GM20431 (cell line): Measurements from ENCODE around the gene MEMO1.
"Not testable (repeated sequence)": the region's sequence is repeated elsewhere in the genome, so short reads cannot be mapped to it uniquely, and the experiment has no call there.

Experiments
- in situ Hi-C: fragments of 300-500 bp; cut with MseI, MboI; formaldehyde crosslinking; loops from one replicate; pipeline ENCODE4 v1.15.0; 2020; ENCODE audit warnings: low sequenced_read_pairs; ENCODE audit not compliant: unreplicated experiment

MEMO1 gene

DNA sequence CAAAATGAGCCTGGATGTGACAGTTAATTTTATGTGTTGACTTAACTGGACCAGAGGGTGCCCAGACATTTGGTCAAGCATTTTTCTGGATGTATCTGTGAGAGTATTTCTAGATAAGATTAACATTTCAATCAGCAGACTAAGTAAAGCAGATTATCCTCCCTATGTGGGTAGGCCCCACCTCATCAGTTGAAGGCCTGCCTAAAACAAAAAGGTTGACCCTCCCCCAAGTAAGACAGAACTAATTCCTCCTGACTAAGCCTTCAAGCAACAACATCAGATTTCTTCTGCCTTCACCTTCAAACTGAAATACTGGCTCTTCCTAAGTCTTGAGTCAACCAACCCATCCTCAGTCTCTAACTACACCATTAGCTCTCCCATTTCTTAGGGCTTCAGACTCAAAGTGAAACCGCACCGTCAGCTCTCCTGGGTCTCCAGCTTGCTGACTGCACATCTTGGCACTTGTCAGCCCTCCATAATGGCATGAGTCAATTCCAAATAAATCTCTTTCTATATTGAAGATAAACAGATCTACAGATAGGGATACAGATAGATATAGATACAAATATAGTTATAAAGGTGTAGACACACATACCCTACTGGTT lies 47.9 kb downstream of the MEMO1 start:
- in situ Hi-C loops: no loop called here

DNA sequence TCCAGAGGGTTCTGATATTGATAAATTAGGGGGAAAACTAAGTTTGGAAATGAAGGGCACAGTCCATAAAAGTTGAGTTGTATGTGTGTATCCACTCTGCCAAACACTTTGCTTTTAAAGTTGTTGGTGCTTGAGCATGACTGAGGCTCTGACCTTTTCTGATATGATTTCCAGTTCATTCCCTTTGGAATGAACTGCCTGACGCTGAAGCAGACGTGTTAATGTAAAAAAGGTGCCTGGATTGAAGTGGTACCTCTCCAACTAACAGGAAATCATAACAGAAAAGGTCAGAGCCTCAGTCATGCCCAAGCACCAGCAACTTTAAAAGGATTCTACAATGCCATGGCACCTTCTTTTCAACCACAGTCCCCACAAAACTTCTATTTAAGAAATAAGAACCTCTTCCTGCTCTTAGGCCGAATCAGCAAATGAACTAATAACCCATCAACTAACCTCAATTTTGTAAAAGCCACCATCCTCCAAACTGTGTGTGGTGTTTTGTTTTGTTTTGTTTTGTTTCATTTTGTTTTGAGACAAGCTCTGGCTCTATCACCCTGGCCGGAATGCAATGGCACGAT lies 52.6 kb downstream of the MEMO1 start:
- in situ Hi-C loops: no loop called here

DNA sequence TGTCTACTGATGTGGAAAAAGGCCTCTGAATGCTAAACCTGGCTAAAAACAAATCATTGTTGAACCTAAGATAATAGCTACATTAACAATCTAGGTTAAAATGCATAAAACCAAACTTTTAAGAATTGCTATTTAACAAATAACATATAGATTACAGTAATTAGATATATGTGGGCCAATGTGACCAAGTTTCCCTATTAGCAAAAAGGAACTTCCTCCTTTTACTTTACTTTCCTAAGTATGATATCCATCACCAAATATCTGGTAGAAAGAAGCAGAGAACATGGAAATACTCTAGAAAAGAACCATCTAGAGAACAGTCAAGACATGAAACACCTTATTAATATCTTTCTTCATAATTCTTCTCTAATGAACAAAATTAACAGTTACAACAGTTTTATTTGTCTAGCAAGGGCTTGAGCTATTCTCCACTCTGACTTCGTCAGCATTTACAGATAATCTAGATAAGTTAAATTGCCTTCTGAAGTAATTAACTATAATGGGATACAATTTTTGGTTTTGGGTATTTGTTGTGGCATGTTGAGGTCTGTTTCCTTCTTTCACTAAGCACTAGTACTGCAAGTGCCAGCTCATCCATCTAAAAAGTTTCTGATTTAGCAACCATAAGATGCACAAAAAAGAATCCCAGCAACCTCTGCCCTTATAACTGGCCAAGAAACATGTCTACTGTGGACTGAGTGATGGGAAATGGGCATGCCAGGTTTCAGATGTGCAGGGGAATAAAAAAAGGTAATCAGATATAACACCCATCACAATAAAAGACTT lies 53.3 kb downstream of the MEMO1 start:
- in situ Hi-C loops: no loop called here

DNA sequence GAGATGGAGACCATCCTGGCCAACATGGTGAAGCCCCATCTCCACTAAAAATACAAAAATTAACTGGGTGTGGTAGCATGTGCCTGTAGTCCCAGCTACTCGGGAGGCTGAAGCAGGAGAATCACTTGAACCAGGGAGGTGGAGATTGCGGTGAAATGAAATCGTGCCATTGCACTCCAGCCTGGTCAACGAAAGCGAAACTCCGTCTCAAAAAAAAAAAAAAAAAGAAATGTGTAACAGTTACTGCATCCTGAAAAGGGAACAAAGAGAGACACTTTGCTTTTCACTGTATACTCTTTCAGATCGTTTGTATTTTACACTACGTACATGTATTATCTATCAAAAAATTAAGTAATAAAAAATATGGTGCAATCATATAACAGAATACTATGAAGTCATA lies 53.9 kb downstream of the MEMO1 start:
- in situ Hi-C loops: not testable (repeated sequence)

DNA sequence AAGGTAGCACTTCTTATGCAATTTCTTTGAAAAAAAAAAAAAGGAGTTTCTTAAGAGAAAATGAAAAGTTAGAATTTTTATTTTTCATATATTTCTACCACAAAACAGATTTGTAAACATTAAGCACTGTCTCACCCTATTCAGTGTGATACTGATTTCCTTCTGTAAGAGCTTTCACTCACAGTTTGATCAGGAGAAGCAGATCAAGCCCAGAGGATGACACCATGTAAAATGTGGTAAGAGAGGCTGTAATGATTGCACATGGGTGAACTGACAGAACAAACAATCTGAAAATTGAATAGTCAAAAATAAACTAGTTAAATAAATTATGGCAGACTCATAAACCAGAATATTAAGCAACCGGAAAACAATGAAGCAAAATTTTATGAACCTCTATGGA lies 54.5 kb downstream of the MEMO1 start:
- in situ Hi-C loops: no loop called here

DNA sequence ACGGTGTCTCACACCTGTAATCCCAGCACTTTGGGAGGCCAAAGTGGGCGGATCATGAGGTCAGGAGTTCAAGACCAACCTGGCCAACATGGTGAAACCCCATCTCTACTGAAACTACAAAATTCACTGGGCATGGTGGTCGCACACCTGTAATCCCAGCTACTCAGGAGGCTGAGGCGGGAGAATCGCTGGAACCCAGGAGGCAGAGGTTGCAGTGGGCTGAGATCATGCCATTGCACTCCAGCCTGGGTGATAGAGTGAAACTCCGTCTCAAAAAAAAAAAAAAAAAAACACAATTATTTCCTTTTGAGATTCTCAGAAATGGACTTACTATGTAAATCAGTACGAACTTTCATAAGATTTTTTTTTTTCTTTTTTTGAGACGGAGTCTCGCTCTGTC lies 57.7 kb downstream of the MEMO1 start:
- in situ Hi-C loops: not testable (repeated sequence)

DNA sequence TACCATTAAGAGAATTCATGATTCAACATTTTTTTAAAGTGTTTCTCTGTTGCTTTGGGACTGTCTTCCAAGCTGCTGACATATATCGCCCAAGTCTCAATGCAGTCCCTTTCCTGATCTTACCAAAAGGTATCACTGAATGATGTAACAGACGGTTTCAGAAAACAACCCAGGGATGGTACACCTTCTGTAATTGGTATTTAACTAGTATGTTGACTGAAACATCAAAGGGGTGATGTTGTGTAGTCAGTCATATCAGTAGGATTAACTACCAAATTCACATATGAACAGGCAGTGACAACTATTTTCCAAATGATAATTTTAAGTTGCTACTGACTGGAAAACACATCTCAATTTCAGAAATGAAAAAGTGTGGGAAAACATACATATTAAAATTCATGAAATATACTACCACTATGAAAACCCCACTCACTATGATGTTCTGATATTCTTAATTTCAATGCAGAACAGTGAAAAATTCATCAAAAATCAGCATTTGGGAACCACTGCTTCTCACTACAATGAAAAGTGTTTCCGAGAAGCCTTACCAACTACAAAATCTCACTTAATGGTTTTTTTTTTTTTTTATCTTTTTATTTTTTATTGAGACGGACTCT lies 59.8 kb downstream of the MEMO1 start:
- in situ Hi-C loops: no loop called here

DNA sequence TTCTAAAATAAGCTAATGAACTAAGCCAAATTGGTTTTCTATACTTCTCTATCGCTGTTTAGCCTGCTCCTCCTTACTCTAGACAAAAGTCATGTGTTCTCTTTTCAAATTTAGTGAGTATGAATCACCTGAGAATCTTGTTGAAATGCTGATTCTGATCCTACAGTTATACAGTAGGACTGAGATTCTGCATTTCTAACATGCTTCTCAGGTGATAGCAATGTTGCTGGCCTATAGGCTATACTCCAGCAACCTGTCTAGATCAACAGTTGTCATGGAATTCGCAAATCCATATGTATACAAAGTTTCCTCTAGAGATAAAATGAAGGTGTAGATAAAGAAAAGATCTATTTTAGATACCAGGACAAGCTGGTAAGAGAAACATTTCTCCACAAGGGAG lies 62.9 kb downstream of the MEMO1 start:
- in situ Hi-C loops: no loop called here

DNA sequence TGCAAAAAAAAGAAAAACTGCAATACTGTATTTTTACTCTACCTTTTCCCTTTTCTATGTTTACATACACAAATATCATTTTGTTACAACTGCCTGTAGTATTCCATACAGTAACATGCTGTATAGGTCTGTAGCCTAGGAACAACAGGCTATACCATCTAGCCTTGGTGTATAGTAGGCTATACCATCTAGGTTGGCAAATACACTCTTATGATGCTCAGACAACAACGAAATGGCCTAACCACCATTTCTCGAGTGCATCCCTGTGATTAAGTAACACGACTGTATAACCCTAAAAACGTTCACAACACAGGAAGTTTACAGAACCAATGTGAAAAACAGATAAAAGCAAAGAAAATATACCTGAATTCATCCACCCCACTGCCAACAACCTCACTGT lies 64.0 kb downstream of the MEMO1 start:
- in situ Hi-C loops: no loop called here

DNA sequence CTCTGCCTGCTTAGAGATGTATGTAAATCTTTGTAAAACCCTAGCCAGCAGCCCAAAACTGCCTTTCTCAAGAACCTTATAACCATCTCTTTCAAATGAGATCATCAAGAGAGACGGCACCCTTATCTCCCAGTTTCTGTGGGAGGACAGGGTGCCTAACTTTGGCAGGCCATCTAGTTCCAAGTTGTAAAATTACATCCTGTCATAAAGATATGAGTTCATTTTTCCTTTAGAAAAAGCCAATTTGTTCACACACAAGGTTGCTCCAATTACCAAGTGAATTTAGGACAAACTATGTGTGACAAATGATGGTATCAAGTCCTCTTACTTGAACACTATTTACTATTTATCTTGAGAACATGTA lies 65.3 kb downstream of the MEMO1 start:
- in situ Hi-C loops: no loop called here

DNA sequence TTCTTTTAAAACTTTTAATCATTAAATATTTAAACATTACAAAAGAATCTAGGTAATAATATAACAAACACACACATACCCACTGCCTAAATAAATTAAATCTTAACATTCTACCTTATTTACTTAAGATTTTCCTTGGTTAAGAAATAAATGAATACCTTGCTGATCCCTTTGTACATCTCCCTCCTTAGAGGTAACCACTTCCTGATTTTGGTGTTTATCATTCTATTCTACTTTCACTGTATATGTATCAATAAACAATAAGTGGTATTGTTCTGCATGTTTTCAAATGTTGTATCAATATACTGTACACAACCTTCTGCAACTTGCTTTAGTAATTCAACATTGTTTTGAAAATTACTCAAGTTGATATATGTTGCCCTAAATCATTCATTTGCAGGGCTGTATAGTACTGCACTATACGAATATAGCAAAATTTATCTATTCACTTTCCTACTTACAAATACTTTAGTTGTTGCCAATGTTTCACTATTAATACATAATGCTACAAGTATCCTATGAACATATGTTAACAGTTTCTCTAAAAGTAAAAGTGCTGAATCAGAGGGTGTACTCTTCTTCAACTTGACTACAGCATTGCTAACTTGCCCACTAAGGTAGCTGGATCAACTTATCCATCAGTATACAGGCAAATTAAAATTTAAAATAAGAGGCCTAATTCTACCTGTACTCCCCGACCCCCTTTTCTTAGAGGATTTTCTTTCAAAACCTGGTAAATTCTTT lies 65.8 kb downstream of the MEMO1 start:
- in situ Hi-C loops: no loop called here

DNA sequence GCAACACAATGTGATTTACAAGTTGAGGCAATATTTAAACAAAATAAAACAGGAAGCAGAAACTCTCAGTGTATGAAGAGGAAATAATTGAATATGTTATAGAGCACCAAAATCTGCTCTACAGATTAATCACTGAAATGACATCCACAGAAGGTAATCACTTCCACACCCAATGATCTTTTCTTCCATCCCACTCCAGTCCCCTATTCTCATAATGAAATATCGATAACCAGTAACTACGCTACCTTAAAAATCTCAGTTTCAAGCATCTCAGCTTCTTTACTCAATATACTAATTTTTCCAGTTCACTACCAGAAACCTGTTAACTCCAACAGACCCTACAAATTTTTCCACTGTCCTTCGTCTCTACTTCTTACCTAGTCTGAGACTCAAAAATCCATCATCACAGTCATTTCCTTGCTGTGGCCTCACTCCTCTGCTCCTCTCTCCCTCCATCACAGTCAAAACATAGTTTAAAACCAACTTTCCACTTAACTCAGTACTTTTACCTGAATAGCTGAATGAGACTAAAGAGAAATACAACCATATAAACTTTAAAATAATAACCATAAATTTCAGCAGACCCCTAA lies 67.1 kb downstream of the MEMO1 start:
- in situ Hi-C loops: no loop called here

DNA sequence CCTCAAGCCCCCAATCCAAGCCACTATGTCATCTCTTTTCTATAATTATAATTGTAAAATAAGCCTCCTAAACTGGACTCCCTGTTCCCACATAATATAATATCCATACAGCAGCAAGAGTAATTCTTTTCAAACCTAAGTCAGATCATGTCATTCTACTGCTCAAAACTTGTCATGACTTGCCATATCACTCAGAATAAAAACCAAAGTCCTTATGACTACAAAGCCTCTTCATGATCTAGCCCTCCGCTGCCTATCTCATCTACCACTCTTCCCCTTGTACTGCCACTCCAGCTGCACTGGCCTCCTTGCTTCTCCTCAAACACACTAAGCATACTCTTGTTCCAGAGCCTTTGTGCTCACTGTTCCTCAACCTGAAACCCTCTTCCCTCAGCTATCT lies 69.9 kb downstream of the MEMO1 start:
- in situ Hi-C loops: no loop called here

DNA sequence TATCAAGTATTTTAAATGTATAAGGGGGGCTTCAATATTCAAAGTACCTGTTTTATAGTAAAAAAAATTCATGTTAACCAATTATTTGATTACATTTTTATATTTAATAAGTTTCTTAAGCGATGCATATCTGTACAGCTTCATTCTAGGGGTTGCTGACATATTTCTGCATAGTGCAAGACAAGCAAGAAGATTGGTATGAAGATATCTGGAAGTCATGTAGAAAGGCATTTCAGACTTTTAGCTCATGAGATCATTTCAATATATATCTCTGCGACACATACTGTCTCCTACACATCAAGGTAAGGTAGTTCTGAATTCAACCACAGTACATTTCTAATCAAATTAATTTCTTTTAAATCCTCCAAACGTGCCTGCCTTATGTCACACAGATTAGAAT lies 73.1 kb downstream of the MEMO1 start:
- in situ Hi-C loops: no loop called here

DNA sequence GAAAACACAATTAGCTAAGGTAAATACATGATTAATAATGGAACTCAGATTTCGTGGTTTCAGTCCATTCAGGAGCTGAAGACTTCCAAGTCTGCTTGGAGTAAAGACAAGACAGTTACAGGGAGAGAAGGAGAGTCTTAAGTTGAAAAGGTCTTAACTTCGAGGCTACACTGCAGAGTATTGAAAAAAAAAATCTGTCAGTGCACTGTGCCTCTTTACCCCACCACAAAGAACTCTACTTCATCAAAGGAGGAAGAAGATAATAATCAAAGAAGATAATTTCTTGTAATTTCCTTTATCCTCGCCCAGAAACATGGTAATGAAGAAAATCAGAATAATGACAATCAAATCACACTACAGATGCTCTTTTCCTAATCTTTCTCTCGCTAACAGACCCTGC lies 75.4 kb downstream of the MEMO1 start:
- in situ Hi-C loops: no loop called here

DNA sequence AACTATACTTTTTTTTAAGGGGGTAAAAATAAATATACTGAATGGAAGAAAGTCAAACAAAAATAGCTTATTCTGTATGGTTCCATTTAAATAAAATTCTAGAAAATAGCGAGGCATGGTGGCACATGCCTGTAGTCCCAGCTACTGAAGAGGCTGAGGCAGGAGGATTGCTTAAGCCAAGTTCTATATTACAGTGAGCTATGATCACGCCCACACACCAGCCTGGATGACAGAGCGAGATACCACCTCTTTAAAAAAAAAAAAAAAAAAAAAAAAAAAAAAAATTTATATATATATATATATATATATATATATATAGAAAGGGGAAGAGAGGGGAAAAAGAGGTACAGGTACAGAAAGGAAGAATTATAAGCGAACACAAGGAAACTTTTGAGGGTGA lies 77.7 kb downstream of the MEMO1 start:
- in situ Hi-C loops: no loop called here

DNA sequence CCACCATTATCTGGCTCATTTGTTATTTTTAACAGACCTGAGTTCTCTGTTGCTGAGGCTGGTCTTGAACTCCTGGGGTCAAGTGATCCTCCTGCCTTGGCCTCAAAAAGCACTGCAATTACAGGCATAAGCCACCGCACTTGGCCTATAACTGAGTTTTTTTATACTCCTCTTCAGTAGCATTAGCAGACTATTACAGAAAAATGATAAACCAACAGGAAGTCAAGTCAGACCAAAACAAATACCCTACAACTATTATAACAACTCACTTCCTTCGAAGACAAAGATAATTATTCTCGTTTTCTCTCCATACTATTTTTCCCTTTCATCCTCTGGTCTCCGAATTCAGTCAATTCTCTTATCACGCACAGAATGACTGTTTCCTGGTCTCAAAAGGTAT lies 78.2 kb downstream of the MEMO1 start:
- in situ Hi-C loops: no loop called here

DNA sequence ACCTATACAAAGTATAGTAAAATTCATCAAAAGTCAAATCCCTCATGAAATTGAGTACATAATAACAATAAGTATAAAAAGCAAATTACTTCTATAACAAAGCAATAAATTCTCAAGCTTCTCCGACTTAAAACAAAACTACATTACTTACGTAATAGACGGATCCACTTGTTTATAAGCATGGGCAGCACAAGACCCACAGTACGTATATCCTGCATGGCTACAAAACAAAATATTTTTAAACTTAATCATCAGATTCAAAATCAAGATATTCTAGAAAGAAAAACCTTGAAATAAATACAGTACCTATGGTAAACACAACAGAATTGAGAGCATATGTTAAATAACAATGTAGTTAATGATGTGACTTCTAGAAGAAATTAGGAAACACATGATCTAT lies 78.9 kb downstream of the MEMO1 start:
- in situ Hi-C loops: no loop called here

DNA sequence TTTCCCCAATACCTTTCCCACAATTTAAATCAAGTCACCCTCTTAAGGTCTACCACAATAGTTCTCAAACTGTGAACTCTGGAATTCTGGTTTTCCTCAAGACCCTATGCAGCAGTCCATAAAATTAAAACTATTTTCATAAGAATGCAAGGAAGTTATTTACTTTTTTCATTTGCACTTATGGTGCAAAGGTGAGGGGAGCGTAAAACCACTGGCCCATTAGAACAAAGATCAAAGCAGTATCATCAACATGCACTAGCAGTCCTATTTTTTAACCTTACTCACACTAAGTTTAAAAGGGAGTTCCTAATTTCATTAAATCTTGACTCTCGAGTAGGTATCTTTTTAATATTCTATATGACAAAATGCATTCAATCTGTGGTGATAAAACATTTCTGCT lies 85.3 kb downstream of the MEMO1 start:
- in situ Hi-C loops: no loop called here

DNA sequence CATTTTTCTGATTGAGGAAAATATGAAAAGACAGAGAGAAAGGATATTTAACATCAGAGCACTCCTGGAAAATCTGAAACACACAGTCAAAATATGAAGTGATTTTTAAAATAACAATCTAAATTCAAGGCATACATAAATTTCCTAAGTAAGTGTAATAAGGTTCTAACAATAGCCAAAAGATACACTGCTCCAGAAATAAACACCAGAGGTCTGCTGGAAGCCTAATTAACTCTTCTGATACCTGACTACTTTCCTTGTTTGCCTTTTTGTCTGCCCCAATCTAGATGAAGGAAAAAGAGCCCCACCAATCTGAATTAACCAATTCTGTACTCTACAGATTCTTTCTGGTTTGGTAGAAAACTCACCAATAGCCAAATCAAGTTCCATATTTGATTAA lies 87.1 kb downstream of the MEMO1 start:
- in situ Hi-C loops: no loop called here
